Effector memory CD4-positive, alpha-beta T cell (primary cell): Measurements from ENCODE around the gene COL1A2.

Experiments used
- DNase-seq, 3 donors: peaks; one replicate each; pipeline ENCODE4 v3.0.0-alpha.2; 2020
- H3K27ac ChIP-seq: 2 replicates; pipeline ENCODE4 v1.7.0; 2013; ENCODE audit warnings: mild to moderate bottlenecking, low read length, moderate library complexity; ENCODE audit not compliant: insufficient read depth, poor library complexity, severe bottlenecking
- H3K27me3 ChIP-seq: replicated peaks from 2 replicates; pipeline ENCODE4 v1.7.0; 2013; ENCODE audit warnings: mild to moderate bottlenecking, low read length; ENCODE audit not compliant: insufficient read depth, control insufficient read depth, poor library complexity, severe bottlenecking
- H3K36me3 ChIP-seq: 2 replicates; pipeline ENCODE4 v1.7.0; 2013; ENCODE audit warnings: mild to moderate bottlenecking, low read length, moderate library complexity; ENCODE audit not compliant: control insufficient read depth, insufficient read depth
- H3K4me1 ChIP-seq: 2 replicates; pipeline ENCODE4 v1.7.0; 2013; ENCODE audit warnings: low read length, mild to moderate bottlenecking; ENCODE audit not compliant: control insufficient read depth, insufficient read depth, poor library complexity, severe bottlenecking
- H3K4me3 ChIP-seq: 2 replicates; pipeline ENCODE4 v1.7.0; 2013; ENCODE audit warnings: low read length, low read depth, mild to moderate bottlenecking; ENCODE audit not compliant: insufficient read depth, poor library complexity, severe bottlenecking
- H3K9me3 ChIP-seq: 2 replicates; pipeline ENCODE4 v1.7.0; 2013; ENCODE audit warnings: mild to moderate bottlenecking, low read length, moderate library complexity; ENCODE audit not compliant: control insufficient read depth

COL1A2 gene

DNA sequence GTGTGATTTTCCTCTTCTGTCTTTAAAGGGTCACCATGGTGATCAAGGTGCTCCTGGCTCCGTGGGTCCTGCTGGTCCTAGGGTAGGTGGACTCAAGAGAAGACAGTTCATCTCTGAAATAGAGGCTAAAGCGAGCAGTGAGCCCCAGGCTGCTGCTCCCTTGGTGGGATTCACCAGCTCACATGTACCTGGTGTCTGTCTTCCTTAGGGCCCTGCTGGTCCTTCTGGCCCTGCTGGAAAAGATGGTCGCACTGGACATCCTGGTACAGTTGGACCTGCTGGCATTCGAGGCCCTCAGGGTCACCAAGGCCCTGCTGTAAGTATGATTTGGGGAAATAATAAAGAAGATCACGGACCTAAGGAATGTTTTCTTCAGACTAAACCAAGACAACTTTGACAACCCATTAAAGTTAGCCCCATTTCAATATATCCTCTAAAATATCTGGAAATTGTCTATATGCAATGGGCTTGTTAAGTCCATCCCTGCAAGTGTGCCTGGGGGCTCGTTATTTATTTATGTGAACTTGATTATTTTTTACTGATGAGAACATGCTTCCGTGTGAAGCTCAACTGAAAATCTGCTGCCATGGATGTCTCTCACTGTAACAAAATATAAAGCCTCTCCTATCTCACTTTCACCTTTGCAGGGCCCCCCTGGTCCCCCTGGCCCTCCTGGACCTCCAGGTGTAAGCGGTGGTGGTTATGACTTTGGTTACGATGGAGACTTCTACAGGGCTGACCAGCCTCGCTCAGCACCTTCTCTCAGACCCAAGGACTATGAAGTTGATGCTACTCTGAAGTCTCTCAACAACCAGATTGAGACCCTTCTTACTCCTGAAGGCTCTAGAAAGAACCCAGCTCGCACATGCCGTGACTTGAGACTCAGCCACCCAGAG lies 32.5 kb downstream of the COL1A2 start:
- no peak for DNase-seq

DNA sequence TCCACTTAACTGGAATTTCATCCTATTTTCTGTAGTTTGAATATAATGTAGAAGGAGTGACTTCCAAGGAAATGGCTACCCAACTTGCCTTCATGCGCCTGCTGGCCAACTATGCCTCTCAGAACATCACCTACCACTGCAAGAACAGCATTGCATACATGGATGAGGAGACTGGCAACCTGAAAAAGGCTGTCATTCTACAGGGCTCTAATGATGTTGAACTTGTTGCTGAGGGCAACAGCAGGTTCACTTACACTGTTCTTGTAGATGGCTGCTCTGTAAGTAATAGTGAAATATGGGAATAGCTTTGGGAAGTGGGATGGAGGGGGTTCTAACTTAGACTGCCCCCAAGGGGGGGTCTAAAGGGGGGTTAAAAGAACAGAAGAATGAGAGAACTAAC lies 34.5 kb downstream of the COL1A2 start:
- Histone ChIP-seq H3K4me3 (no peak overlapping the region), H3K9me3 (no peaks in the 10 kb centered on the region), H3K27me3 (no peaks in the 10 kb centered on the region), H3K4me1 (no peaks in the 10 kb centered on the region), H3K27ac (no peak overlapping the region), H3K36me3 (no peaks in the 10 kb centered on the region)
- DNase-seq, result no peak

More for the DNA sequence above, 32.5 kb downstream of the COL1A2 start:
- Histone ChIP-seq H3K4me1 (no peaks in the 10 kb centered on the region), H3K36me3 (no peaks in the 10 kb centered on the region), H3K9me3 (no peaks in the 10 kb centered on the region), H3K27ac (no peak overlapping the region), H3K27me3 (no peaks in the 10 kb centered on the region), H3K4me3 (no peak overlapping the region)

DNA sequence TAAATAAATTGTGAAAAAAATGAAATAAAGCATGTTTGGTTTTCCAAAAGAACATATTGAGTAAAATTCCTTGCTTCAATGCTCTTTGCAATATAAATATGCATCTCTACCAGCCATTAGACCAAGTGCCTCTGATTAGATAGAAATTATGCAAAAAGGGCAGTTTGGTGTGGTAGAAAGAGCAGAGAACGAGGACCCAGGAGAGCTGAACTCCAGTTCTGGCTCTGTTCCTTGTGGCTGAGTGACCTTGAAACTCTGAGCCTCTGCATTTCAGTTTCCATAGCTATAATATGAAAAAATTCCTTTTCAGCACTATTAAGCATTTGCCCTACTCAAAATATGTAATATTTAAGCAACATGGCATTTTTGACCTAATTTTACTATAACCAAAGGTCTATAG lies 36.5 kb downstream of the COL1A2 start:
- no peak for DNase-seq
- no peak overlapping the region for H3K27ac ChIP-seq
- H3K27me3 ChIP-seq, result no peaks in the 10 kb centered on the region
- H3K36me3 ChIP-seq, result no peaks in the 10 kb centered on the region
- H3K9me3 ChIP-seq, result no peaks in the 10 kb centered on the region
- no peak overlapping the region for H3K4me3 ChIP-seq
- H3K4me1 ChIP-seq, result no peaks in the 10 kb centered on the region

DNA sequence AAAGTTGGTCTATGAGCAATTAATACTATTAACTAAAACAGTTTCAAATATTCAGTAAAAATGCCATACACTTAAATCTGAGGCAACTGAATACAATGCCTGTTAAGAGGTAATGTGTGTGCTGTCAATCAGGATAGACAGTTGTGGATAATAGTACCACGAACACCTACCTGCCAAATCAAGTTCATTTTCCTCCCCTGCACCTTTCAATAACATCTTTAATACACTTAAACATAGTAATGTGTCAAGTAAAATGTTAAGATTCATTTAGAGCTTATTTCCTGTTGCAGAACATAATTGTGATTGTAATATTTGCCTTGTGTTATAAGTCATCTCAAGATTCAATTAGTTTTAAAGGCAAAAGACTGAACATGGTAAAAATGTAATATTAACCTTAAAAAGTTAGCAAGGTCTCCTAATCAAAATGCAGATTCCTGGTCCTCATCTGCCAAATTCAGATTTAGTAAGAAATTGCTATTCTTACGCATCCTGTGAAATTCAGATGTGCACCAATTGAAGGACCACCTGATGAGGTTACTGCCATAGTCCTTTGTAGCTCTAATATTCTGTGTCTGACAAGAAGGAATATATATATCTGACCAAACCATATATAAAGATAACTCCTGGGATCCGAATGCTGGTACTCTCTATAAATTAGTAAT lies 37.1 kb downstream of the COL1A2 start:
- no peaks in the 10 kb centered on the region for H3K4me1 ChIP-seq
- no peak overlapping the region for H3K27ac ChIP-seq
- no peaks in the 10 kb centered on the region for H3K9me3 ChIP-seq
- no peak for DNase-seq
- no peaks in the 10 kb centered on the region for H3K36me3 ChIP-seq
- H3K27me3 ChIP-seq, result no peaks in the 10 kb centered on the region
- no peak overlapping the region for H3K4me3 ChIP-seq

DNA sequence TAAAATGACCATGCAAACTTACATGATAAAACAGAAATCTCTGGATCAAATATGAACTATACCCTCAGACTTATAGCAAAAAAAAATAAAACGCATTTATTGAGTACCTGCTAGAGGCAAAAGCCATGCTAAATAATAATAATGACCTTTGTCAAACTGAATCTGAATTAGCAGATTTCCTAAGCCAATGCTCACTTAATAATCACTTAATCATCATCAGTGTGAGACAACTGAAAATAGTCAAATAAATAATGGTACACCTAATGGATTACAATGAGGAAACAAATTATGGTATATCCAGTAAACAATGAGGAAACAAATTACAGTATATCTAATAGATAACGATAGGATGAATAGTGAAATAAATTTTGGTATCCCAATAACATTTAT lies 37.6 kb downstream of the COL1A2 start:
- no peak overlapping the region for H3K4me3 ChIP-seq
- no peaks in the 10 kb centered on the region for H3K27me3 ChIP-seq
- no peak for DNase-seq
- no peaks in the 10 kb centered on the region for H3K36me3 ChIP-seq
- H3K4me1 ChIP-seq, result no peaks in the 10 kb centered on the region
- H3K27ac ChIP-seq, result no peak overlapping the region
- no peaks in the 10 kb centered on the region for H3K9me3 ChIP-seq

DNA sequence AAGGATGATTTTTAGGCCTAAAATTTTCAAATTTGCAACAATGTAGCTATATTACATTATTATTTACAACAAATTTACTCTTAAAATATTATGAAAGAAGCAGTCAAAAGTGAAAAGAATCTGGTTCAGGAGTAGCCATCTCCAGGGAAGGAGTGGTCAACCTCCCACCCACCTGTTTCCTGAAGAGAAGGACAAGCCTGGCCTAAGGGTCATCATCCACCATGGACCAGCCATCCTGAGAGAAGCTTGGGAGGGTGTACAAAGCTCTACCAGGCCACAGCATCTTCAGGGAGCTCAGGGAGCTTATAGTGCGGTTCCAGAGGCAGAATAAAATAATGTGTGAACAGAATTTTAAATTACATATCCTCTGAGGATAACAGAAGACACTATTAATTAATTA lies 38.1 kb downstream of the COL1A2 start:
- no peak for DNase-seq

DNA sequence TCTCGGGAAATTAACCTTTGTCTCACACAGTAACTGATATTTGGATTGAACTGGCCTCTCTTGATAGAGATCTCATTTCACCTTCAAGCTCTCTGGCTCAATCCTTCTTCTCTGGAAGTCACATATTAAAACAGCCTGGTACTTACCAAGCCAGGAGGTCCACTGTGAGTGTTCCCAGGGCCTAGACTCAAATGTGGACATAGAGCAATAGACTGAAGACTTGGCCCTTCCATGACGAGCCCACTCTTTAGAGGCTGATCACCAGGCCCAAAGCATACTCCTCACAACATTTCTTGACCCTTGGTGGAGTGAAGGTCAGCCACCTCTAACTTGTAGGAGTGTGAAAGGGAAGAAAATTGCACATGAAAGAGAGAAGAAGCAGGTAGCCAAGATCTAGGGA lies 38.5 kb downstream of the COL1A2 start:
- Histone ChIP-seq H3K9me3 (no peaks in the 10 kb centered on the region), H3K4me3 (no peak overlapping the region), H3K4me1 (no peaks in the 10 kb centered on the region), H3K27me3 (no peaks in the 10 kb centered on the region), H3K36me3 (no peaks in the 10 kb centered on the region), H3K27ac (no peak overlapping the region)
- DNase-seq, result no peak

More for the DNA sequence above, 38.1 kb downstream of the COL1A2 start:
- no peaks in the 10 kb centered on the region for H3K4me1 ChIP-seq
- H3K9me3 ChIP-seq, result no peaks in the 10 kb centered on the region
- no peak overlapping the region for H3K4me3 ChIP-seq
- no peak overlapping the region for H3K27ac ChIP-seq
- no peaks in the 10 kb centered on the region for H3K27me3 ChIP-seq
- no peaks in the 10 kb centered on the region for H3K36me3 ChIP-seq

DNA sequence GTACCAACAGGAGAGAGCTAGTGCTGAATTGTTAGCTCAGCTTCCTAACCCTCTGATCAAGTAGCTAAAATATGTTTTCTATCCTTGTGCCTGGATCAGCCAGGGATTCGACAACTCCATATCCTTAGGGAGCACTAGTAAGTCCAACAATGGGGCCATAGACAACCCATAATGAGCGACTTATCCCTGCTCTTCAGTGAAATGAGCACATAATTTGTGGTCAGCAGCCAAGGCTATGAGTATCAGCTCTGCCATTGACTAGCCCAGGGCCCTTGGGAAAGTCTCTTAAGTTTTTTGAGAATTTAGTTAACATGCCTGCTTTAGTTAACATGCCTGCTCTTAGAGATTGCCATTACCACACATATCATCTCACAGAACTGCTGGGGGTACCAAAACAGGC lies 39.3 kb downstream of the COL1A2 start:
- no peak for DNase-seq
- no peak overlapping the region for H3K4me3 ChIP-seq
- H3K4me1 ChIP-seq, result no peaks in the 10 kb centered on the region

DNA sequence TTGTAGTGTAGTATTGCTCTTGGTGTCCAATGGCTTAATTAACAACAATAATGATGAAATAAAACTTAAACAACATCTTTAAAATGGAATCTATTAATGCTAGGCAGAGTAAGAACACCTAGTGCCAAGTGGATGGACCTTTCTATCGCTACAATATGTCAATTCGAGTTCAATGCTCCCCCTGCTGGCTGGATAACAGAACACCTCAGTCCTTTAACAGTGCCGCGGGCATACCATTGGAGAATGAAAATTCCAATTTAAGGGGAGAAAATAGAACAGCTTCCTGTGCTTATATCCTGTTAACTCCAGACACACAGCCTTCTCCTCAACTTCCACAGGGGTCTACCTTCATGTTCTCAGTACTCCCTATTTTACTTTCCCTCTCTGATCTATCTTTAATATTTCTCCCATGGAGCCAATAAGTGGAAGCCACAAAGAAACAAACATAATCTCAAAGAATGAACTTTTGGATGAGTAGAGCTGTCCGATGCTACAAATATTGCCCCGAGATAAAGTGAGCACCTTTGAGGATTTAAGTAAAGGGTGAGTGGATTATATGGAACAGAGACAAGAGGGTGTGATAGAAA lies 41.4 kb downstream of the COL1A2 start:
- DNase-seq, result peak in 2 of 3 donors; percentile 3 to 23
- H3K4me3 ChIP-seq, result no peak overlapping the region
- no peaks in the 10 kb centered on the region for H3K4me1 ChIP-seq
- H3K36me3 ChIP-seq, result no peaks in the 10 kb centered on the region
- H3K27me3 ChIP-seq, result no peaks in the 10 kb centered on the region
- H3K9me3 ChIP-seq, result no peaks in the 10 kb centered on the region
- no peak overlapping the region for H3K27ac ChIP-seq

More for the DNA sequence above, 39.3 kb downstream of the COL1A2 start:
- Histone ChIP-seq H3K27ac (no peak overlapping the region), H3K36me3 (no peaks in the 10 kb centered on the region), H3K27me3 (no peaks in the 10 kb centered on the region), H3K9me3 (no peaks in the 10 kb centered on the region)

DNA sequence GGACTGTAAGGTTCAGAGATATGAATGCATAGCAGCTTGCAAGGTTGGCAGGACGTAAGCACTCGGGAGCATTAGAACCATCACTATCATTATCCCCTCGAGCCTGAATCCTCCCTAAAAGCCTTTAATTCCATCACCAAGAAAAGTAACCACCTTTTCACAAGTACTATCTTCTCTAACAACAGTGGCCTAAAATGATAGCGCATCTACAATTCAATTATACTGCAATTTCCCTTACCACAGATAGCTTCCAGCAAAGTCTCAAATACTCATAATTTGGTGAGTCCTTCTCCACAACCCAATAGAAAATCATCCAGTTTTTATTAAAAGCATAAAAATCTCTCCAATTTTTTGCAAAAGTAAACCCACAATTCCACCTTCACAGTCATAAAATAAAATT lies 42.0 kb downstream of the COL1A2 start:
- Histone ChIP-seq H3K36me3 (no peaks in the 10 kb centered on the region), H3K4me1 (no peaks in the 10 kb centered on the region)
- DNase-seq, result no peak

More for the DNA sequence above, 42.0 kb downstream of the COL1A2 start:
- H3K27ac ChIP-seq, result no peak overlapping the region
- H3K9me3 ChIP-seq, result no peaks in the 10 kb centered on the region
- H3K4me3 ChIP-seq, result no peak overlapping the region
- no peaks in the 10 kb centered on the region for H3K27me3 ChIP-seq
